ENCODE data around the gene UBE2U. TPM values are rescaled to one million over a fixed set of nuclear protein-coding genes. Genes with fewer than 3 reads are reported as not detected.
A peak's percentile ranks its signal among the peaks of the same experiment; 100 is the strongest.

Gene UBE2U
- total RNA-seq, 6 experiments from 2014 or later = not detected

GRCh38 chr1:64242895-64243756 lies 39.7 kb downstream of the UBE2U start:
- no peak overlapping the region for H3K27ac ChIP-seq
- 25% methylated on average over 6 of the region's 6 CpGs for WGBS (ENCODE audit: insufficient coverage, low coverage, low lambda C conversion rate, missing lambda C conversion rate)

DNA sequence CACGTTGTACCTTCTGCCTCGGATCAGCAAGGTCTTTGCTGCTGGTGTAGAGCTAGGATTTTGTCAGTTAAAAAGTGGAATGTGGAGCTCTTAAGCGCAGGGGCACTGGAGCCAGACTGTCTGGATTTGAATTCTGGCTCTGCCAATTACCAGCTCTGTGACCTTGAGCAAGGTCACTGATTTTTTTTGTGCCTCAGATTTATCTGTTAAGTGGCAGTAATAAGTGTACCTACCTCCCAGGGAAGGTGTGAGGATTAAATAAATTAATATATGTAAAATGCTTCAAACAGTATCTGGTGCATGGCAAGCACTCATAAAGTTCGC lies 40.3 kb downstream of the UBE2U start:
- DNase-seq = no peak
- Histone ChIP-seq H3K27ac (no peak overlapping the region), H3K4me3 (no peak overlapping the region), H3K27me3 (no peaks in the 10 kb centered on the region), H3K36me3 (no peaks in the 10 kb centered on the region), H3K4me1 (peaks cover 0 to 13% (median 0%) of the 10 kb centered on the region in 4 donors), H3K9me3 (no peaks in the 10 kb centered on the region)
- intact Hi-C loops (cut with DNase I) = loop anchor here (10.0 kb wide), 2 partner anchors 549 to 629 kb away; no protein-coding TSS in a partner anchor
- TF ChIP-seq, protein P1, sequence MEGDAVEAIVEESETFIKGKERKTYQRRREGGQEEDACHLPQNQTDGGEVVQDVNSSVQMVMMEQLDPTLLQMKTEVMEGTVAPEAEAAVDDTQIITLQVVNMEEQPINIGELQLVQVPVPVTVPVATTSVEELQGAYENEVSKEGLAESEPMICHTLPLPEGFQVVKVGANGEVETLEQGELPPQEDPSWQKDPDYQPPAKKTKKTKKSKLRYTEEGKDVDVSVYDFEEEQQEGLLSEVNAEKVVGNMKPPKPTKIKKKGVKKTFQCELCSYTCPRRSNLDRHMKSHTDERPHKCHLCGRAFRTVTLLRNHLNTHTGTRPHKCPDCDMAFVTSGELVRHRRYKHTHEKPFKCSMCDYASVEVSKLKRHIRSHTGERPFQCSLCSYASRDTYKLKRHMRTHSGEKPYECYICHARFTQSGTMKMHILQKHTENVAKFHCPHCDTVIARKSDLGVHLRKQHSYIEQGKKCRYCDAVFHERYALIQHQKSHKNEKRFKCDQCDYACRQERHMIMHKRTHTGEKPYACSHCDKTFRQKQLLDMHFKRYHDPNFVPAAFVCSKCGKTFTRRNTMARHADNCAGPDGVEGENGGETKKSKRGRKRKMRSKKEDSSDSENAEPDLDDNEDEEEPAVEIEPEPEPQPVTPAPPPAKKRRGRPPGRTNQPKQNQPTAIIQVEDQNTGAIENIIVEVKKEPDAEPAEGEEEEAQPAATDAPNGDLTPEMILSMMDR (IDR thresholded peaks at IDR 0.05) = no peak
- no peak for TF ChIP-seq POLR2A (IDR thresholded peaks at IDR 0.05)
- no peak for ATAC-seq
- WGBS (ENCODE audit: insufficient coverage, low coverage, low lambda C conversion rate, missing lambda C conversion rate) = 59% methylated on average over 4 of the region's 4 CpGs

More at GRCh38 chr1:64242895-64243756, 39.7 kb downstream of the UBE2U start:
- Histone ChIP-seq H3K4me1 (peaks cover 0 to 13% (median 0%) of the 10 kb centered on the region in 4 donors), H3K4me3 (no peak overlapping the region), H3K27me3 (no peaks in the 10 kb centered on the region), H3K36me3 (no peaks in the 10 kb centered on the region), H3K9me3 (no peaks in the 10 kb centered on the region)
- no peak for DNase-seq
- peak in 3 of 4 donors; percentile 44 to 59 (median 59) for ATAC-seq
- intact Hi-C loops (cut with DNase I) = loop anchor here (10.0 kb wide), 2 partner anchors 548 to 628 kb away; no protein-coding TSS in a partner anchor
- TF ChIP-seq, protein P1 (IDR thresholded peaks at IDR 0.05) = peak; percentile 41 to 52 (median 51)
- no peak for TF ChIP-seq POLR2A (IDR thresholded peaks at IDR 0.05)

DNA sequence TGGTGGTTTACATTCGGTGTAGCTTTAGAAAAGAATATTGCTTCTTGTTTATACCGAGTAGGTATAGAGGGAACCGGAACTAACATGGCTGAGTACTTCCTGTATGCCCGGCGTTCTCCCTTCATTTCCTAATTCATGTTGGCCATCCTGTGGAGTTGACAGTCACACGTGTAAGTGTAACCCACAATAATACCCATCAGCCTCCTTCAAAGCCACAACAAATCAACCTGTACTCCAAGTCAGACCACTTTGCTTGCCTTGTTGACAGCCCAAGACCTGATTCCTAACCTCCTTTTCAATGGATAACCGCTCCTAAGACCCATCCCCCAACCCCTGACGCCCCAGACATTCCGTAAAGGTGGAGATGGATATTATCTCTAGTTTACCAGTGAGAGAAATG lies 42.1 kb downstream of the UBE2U start:
- Histone ChIP-seq H3K27ac (peak overlapping the region in 1 of 3 donors; percentile 14), H3K27me3 (no peaks in the 10 kb centered on the region), H3K4me3 (peak overlapping the region; percentile 5 to 49 (median 45)), H3K4me1 (peaks cover 0 to 13% (median 0%) of the 10 kb centered on the region in 4 donors), H3K9me3 (no peaks in the 10 kb centered on the region), H3K36me3 (no peaks in the 10 kb centered on the region)
- ATAC-seq (peak; percentile 76 to 88 (median 80)), DNase-seq (peak in 1 of 3 donors; percentile 48)
- 6% methylated on average over 9 of the region's 9 CpGs for WGBS (ENCODE audit: insufficient coverage, low coverage, low lambda C conversion rate, missing lambda C conversion rate)
- TF ChIP-seq, protein P1 (IDR thresholded peaks at IDR 0.05) = no peak
- TF ChIP-seq POLR2A (IDR thresholded peaks at IDR 0.05) = no peak
- intact Hi-C loops (cut with DNase I) = loop anchor here (10.0 kb wide), 2 partner anchors 551 to 631 kb away; no protein-coding TSS in a partner anchor

DNA sequence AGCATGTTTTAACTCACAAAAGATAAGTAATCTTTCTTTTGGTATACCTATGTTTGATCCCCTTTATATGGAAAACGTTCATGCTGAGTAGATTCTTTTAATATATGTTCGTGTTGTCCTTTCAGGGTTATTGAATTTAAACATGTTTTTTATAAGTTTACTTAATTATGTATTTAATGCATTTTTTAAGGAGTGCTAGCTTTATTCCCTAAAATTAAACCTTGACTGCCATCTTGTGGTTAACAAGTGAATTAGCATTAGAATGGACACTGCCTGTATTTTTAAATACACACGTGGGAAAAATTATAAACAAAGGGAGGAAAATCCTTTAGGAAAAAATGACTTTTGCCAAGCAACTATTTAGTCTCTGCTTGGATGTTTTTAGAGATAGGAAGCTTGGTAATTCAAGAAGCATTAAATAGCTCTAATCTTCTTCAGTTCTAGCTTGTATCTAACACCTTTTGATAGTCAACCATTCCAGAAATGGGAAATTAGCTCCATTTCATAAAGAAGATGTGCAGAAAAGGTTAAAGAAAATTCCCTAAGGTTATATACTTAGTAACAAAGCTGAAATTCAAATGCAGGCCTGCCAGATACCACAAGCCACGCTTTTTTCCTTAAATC lies 43.0 kb downstream of the UBE2U start:
- ATAC-seq (peak; percentile 55 to 75 (median 68)), DNase-seq (no peak)
- WGBS (ENCODE audit: insufficient coverage, low coverage, low lambda C conversion rate, missing lambda C conversion rate) = 7% methylated on average over 4 of the region's 4 CpGs
- Histone ChIP-seq H3K4me3 (peak overlapping the region in 2 of 3 donors; percentile 45 to 49), H3K27ac (no peak overlapping the region), H3K27me3 (no peaks in the 10 kb centered on the region), H3K4me1 (peaks cover 0 to 13% (median 0%) of the 10 kb centered on the region in 4 donors), H3K36me3 (no peaks in the 10 kb centered on the region), H3K9me3 (no peaks in the 10 kb centered on the region)
- TF ChIP-seq, protein P1 (IDR thresholded peaks at IDR 0.05) = peak; percentile 71 to 78 (median 74)
- no peak for TF ChIP-seq POLR2A (IDR thresholded peaks at IDR 0.05)
- intact Hi-C loops (cut with DNase I) = loop anchor here (10.0 kb wide), 2 partner anchors 552 to 632 kb away; no protein-coding TSS in a partner anchor

Measured in right lobe of liver (tissue), 6 donors.